Ovary (tissue), 9 donors: ENCODE data around the gene KRT31. TPM values are rescaled to one million over a fixed set of nuclear protein-coding genes. Genes with fewer than 3 reads are reported as not detected.

Experiments
- DNase-seq, 5 donors: peaks; one replicate each; pipeline ENCODE4 v3.0.0-alpha.2; 2019 to 2020
- H3K27ac ChIP-seq, 2 donors: fragments of 200-600 bp; one replicate each; pipeline versions ENCODE4 v1.5.1 to v1.8.0; 2019 to 2022
- H3K27me3 ChIP-seq: fragments of 200-600 bp; one replicate; pipeline ENCODE4 v1.8.0; 2022
- H3K36me3 ChIP-seq: fragments of 200-600 bp; sonication (generic); one replicate; pipeline ENCODE4 v1.5.1; 2019
- H3K4me1 ChIP-seq: one replicate; pipeline ENCODE4 v1.8.1; 2013; ENCODE audit warnings: mild to moderate bottlenecking, moderate library complexity; ENCODE audit not compliant: insufficient read depth
- H3K4me3 ChIP-seq: fragments of 200-600 bp; sonication (generic); one replicate; pipeline ENCODE4 v1.5.1; 2017
- H3K9me3 ChIP-seq, 2 donors: fragments of 200-600 bp in 1 of 2; sonication (generic) in 1 of 2; one replicate each; pipeline versions ENCODE4 v1.5.1 to v1.8.1; 2013 to 2019; ENCODE audit warnings: mild to moderate bottlenecking in 1 of 2, moderate library complexity in 1 of 2
- CTCF ChIP-seq, 3 donors: fragments of 450-650 bp in 2 of 3; fragments of 200-600 bp in 1 of 3; IDR thresholded peaks; one replicate each; pipeline versions ENCODE4 v1.5.1 to v1.8.0; 2016 to 2022; ENCODE audit warnings: antibody characterized with exemption in 3 of 3, mild to moderate bottlenecking in 1 of 3
- EP300 ChIP-seq: sonication (generic); formaldehyde crosslinking; IDR thresholded peaks from one replicate; pipeline ENCODE4 v1.6.1; 2017; ENCODE audit warnings: antibody characterized with exemption
- POLR2A ChIP-seq: fragments of 450-650 bp; IDR thresholded peaks from one replicate; pipeline ENCODE4 v1.6.1; 2017; ENCODE audit warnings: antibody characterized with exemption, mild to moderate bottlenecking, moderate library complexity
- WGBS, 3 donors: extraction: QIAGEN DNeasy Blood & Tissue Kit in 1 of 3; methylation state at CpG; one replicate each; pipeline versions ENCODE4 v1.1.5 to v1.1.7; 2013 to 2017; 5-methylcytosine and 5-hydroxymethylcytosine counted together
- intact Hi-C, 4 donors: fragments of 100-400 bp; cut with DNase I; formaldehyde crosslinking; loops; one replicate each; pipeline versions ENCODE4 v1.11.0 to v1.15.1; 2022 to 2023
- polyA plus RNA-seq, 2 donors: library from polyadenylated mRNA; stranded (reverse); fragments of 200-250 nt in 1 of 2; fragments of 350-450 nt in 1 of 2; fragmentation: Illumina TruSeq in 1 of 2; extraction: RNeasy Lipid Tissue Mini Kit (QIAGEN cat#74804) in 1 of 2; gene quantifications; one replicate each; pipeline ENCODE4 v1.2.3, GENCODE V29; 2013 to 2014
- total RNA-seq, 7 donors: library from RNA; depleted of rRNA in 2 of 7; stranded (reverse); fragments of >200 nt in 2 of 7; fragmentation: NEBNext Ultra II Directional in 3 of 7; extraction: Animal tissue kit (Norgen Biotek cat#: 25700) in 3 of 7; gene quantifications; one replicate each; pipeline versions ENCODE4 v1.1.0 to v1.2.4, GENCODE V29; 2016 to 2023
- donor health status: DM: no; HTN: no; CAD: no; lungs with moderate emphysema.
- donor health status: DM: no; HTN: no; CAD: no.
- donor health status: Bipolar disorder and iron deficiency.
- donor health status: DM: yes; HTN: yes; CAD: no.
- donor health status: DM: no; HTN: no; CAD: no.
- donor health status: DM: yes; HTN: yes; CAD: no.

KRT31 gene
- total and polyA plus RNA-seq, 9 donors = not detected

- no peak for DNase-seq
- intact Hi-C loops = loop anchor here in 2 of 4 donors (10.0 kb wide), 1 partner anchor 111 kb away; the partner anchor contains the start of gene KRT19 (in 2 of the 2)
- H3K36me3 ChIP-seq = no peaks in the 10 kb centered on the region
- H3K9me3 ChIP-seq = no peaks in the 10 kb centered on the region
- H3K4me1 ChIP-seq = peaks cover 29% of the 10 kb centered on the region
- WGBS, 3 donors = 64 to 74% (median 67%) methylated on average over 2 of the region's 2 CpGs
- no peak for TF ChIP-seq POLR2A
- TF ChIP-seq EP300 = no peak
- no peak for TF ChIP-seq CTCF (IDR thresholded peaks at IDR 0.05)
- H3K4me3 ChIP-seq = no peak overlapping the region
- H3K27ac ChIP-seq = no peak overlapping the region
- no peaks in the 10 kb centered on the region for H3K27me3 ChIP-seq
Observed at GRCh38 chr17:41413982-41414381, 16.6 kb upstream of the KRT31 start.

- no peaks in the 10 kb centered on the region for H3K36me3 ChIP-seq
- no peak overlapping the region for H3K4me3 ChIP-seq
- H3K27ac ChIP-seq = no peak overlapping the region
- no peak for TF ChIP-seq POLR2A
- H3K9me3 ChIP-seq = no peaks in the 10 kb centered on the region
- H3K27me3 ChIP-seq = no peaks in the 10 kb centered on the region
- intact Hi-C loops = loop anchor here in 2 of 4 donors (10.0 kb wide), 1 partner anchor 111 kb away; the partner anchor contains the start of gene KRT19 (in 2 of the 2)
- DNase-seq = no peak
- WGBS, 3 donors = 77 to 81% (median 78%) methylated on average over 5 of the region's 5 CpGs
- peaks cover 28% of the 10 kb centered on the region for H3K4me1 ChIP-seq
Observed at GRCh38 chr17:41413353-41413957, 16.0 kb upstream of the KRT31 start.

GRCh38 chr17:41411072-41411840 lies 13.8 kb upstream of the KRT31 start:
- Histone ChIP-seq H3K4me1 (peaks cover 13% of the 10 kb centered on the region), H3K4me3 (no peak overlapping the region), H3K27me3 (no peaks in the 10 kb centered on the region), H3K36me3 (no peaks in the 10 kb centered on the region), H3K27ac (no peak overlapping the region), H3K9me3 (no peaks in the 10 kb centered on the region)
- 96 to 98% (median 97%) methylated on average over 20 of the region's 20 CpGs for WGBS, 3 donors
- no peak for TF ChIP-seq EP300
- no peak for TF ChIP-seq POLR2A
- no peak for TF ChIP-seq CTCF (IDR thresholded peaks at IDR 0.05)
- intact Hi-C loops = loop anchor here in 2 of 4 donors (10.0 kb wide), 1 partner anchor 114 kb away; the partner anchor contains the start of gene KRT19 (in 2 of the 2)
- DNase-seq = no peak

- DNase-seq = no peak
- no peaks in the 10 kb centered on the region for H3K4me1 ChIP-seq
- WGBS, 3 donors = 94 to 96% (median 95%) methylated on average over 10 of the region's 10 CpGs
- H3K9me3 ChIP-seq = no peaks in the 10 kb centered on the region
- no peaks in the 10 kb centered on the region for H3K27me3 ChIP-seq
- TF ChIP-seq CTCF (IDR thresholded peaks at IDR 0.05) (no peak), POLR2A (no peak), EP300 (no peak)
- H3K36me3 ChIP-seq = no peaks in the 10 kb centered on the region
- no peak overlapping the region for H3K27ac ChIP-seq
- H3K4me3 ChIP-seq = no peak overlapping the region
- intact Hi-C loops = loop anchor here in 1 of 4 donors (10.0 kb wide), 1 partner anchor 248 kb away; no protein-coding TSS in a partner anchor
Observed at GRCh38 chr17:41407226-41407625, 9.8 kb upstream of the KRT31 start.
